HAP-1 (cell line): ENCODE results near the gene GMEB2.
"Not testable (repeated sequence)": the region's sequence is repeated elsewhere in the genome, so short reads cannot be mapped to it uniquely, and the experiment has no call there.

ENCODE experiments used
- DNase-seq, 2 experiments: peaks; one replicate each; pipeline ENCODE4 v3.0.0-alpha.2; 2016 to 2020; ENCODE audit warnings: low spot score in 2 of 2
- H3K27me3 ChIP-seq: fragments of 250-450 bp; sonication (Bioruptor Pico); 2 replicates; pipeline ENCODE4 v1.5.1; 2020; ENCODE audit warnings: low read depth, mild to moderate bottlenecking, moderate library complexity
- H3K36me3 ChIP-seq: fragments of 250-450 bp; sonication (Bioruptor Pico); replicated peaks from 2 replicates; pipeline ENCODE4 v1.5.1; 2020; ENCODE audit warnings: mild to moderate bottlenecking
- H3K4me1 ChIP-seq: fragments of 250-450 bp; sonication (Bioruptor Pico); 2 replicates; pipeline ENCODE4 v1.5.1; 2020; ENCODE audit warnings: mild to moderate bottlenecking
- H3K4me3 ChIP-seq: fragments of 250-450 bp; sonication (Bioruptor Pico); 2 replicates; pipeline ENCODE4 v1.5.1; 2020; ENCODE audit warnings: mild to moderate bottlenecking, moderate library complexity
- H3K9me3 ChIP-seq: fragments of 250-450 bp; sonication (Bioruptor Pico); 2 replicates; pipeline ENCODE4 v1.5.1; 2020; ENCODE audit warnings: mild to moderate bottlenecking, moderate library complexity
- in situ Hi-C: fragments of 300-500 bp; cut with MboI; formaldehyde crosslinking; loops from 3 replicates; pipeline ENCODE4 v1.14.3; 2020; ENCODE audit warnings: low sequenced_read_pairs, inconsistent platforms, mixed read lengths

The GMEB2 gene

GRCh38 chr20:63661959-63662812 lies 35.3 kb upstream of the GMEB2 start:
- Histone ChIP-seq H3K4me3 (no peak overlapping the region), H3K4me1 (peaks cover 5% of the 10 kb centered on the region; the same call in 1 of the 2 replicates), H3K36me3 (peaks cover 36% of the 10 kb centered on the region), H3K9me3 (no peaks in the 10 kb centered on the region), H3K27me3 (no peaks in the 10 kb centered on the region)
- in situ Hi-C loops = no loop called here
- DNase-seq = no peak

- H3K9me3 ChIP-seq = no peaks in the 10 kb centered on the region
- peaks cover 8% of the 10 kb centered on the region; the same call in 1 of the 2 replicates for H3K4me1 ChIP-seq
- peaks cover 29% of the 10 kb centered on the region for H3K36me3 ChIP-seq
- H3K4me3 ChIP-seq = no peak overlapping the region
- H3K27me3 ChIP-seq = no peaks in the 10 kb centered on the region
- no peak for DNase-seq
- in situ Hi-C loops = no loop called here
These were observed 34.2 kb upstream of the GMEB2 start for GRCh38 chr20:63661108-63661507.

GRCh38 chr20:63660622-63661021 lies 33.7 kb upstream of the GMEB2 start:
- DNase-seq = no peak
- no peaks in the 10 kb centered on the region for H3K9me3 ChIP-seq
- H3K36me3 ChIP-seq = peaks cover 26% of the 10 kb centered on the region
- H3K27me3 ChIP-seq = no peaks in the 10 kb centered on the region
- no peak overlapping the region for H3K4me3 ChIP-seq
- H3K4me1 ChIP-seq = peaks cover 8% of the 10 kb centered on the region; the same call in 1 of the 2 replicates
- in situ Hi-C loops = no loop called here

DNA sequence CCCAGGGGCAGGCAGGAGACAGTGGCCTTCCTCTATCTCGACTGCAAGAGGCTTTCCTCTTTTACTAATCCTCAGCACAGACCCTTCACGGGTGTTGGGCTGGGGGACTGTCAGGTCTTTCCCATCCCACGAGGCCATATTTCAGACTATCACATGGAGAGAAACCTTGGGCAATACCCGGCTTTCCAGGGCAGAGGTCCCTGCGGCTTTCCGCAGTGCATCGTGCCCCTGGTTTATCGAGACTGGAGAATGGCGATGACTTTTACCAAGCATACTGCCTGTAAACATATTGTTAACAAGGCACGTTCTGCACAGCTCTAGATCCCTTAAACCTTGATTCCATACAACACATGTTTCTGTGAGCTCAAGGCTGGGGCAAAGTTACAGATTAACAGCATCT lies 33.3 kb upstream of the GMEB2 start:
- in situ Hi-C loops, H3K9me3 ChIP-seq, H3K27me3 ChIP-seq, H3K4me1 ChIP-seq, H3K4me3 ChIP-seq, DNase-seq: not testable (repeated sequence)
- peaks cover 24% of the 10 kb centered on the region for H3K36me3 ChIP-seq

DNA sequence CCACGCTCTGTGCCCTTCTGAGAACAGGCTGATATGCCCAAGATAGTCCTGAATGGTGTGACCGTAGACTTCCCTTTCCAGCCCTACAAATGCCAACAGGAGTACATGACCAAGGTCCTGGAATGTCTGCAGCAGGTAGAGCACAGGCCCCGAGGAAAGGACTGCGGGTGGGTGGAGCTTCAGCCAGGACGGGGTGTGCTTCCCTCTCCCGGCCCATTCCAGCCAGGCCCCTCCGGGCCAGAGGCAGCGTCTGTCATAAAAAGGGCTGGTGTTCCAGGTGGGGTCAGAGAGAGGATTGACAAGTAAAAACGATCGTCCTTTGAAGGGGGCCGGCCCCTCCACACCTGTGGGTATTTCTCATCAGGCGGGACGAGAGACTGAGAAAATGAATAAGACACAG lies 32.5 kb upstream of the GMEB2 start:
- Histone ChIP-seq H3K27me3 (no peaks in the 10 kb centered on the region), H3K36me3 (peaks cover 23% of the 10 kb centered on the region), H3K4me3 (peak overlapping the region; percentile 96), H3K9me3 (no peaks in the 10 kb centered on the region), H3K4me1 (peaks cover 8% of the 10 kb centered on the region)
- DNase-seq = no peak
- in situ Hi-C loops = no loop called here

- Histone ChIP-seq H3K36me3 (peaks cover 20% of the 10 kb centered on the region), H3K4me1 (peaks cover 14% of the 10 kb centered on the region), H3K4me3 (peak overlapping the region; percentile 96), H3K9me3 (no peaks in the 10 kb centered on the region), H3K27me3 (no peaks in the 10 kb centered on the region)
- peak in 1 of 2 experiments; percentile 37 for DNase-seq
- in situ Hi-C loops = no loop called here
These were observed 31.9 kb upstream of the GMEB2 start for GRCh38 chr20:63658749-63659187.

DNA sequence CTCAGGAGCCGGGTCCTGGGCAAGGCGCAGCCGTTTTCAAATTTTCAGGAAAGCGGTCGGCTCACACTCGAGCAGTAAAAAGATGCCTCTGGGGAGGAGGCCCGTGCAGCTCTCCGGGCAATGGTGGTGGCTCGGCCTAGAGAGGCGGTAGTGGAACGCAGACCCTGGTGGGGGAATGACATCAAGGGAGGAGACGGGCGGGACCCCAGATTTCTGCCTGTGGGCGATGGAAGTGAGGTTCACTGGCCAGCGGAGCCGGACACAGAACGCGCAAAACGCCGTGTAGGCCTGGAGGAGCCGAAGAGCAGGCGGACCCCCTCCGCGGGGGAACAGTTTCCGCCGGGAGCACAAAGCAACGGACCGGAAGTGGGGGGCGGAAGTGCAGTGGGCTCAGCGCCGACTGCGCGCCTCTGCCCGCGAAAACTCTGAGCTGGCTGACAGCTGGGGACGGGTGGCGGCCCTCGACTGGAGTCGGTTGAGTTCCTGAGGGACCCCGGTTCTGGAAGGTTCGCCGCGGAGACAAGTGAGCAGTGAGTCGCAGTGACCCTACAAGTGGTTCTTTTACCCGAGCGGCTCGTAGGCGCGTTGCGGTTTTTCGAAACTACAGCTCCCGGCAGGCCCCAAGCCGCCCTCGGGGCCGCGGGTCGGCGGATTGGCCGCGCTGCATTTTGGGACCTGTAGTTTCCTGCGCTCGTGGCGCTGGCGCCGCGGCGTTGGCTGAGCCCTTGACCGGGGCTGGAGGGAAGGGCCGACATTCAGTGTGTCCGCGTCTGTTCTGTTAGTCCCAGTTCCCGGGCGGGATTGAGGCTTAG lies 31.2 kb upstream of the GMEB2 start, which contains the start of gene RTEL1:
Gene RTEL1 (plus strand): TSS at position 376 of the 812 bp plus-strand sequence. CDS start 1,091 bp downstream, outside the sequence.
- Histone ChIP-seq H3K27me3 (no peaks in the 10 kb centered on the region), H3K4me3 (peak within 1 kb of the TSS; percentile 96), H3K9me3 (no peaks in the 10 kb centered on the region), H3K36me3 (peaks cover 14% of the 10 kb centered on the region), H3K4me1 (peaks cover 15% of the 10 kb centered on the region)
- in situ Hi-C loops = no loop called here
- DNase-seq = peak; percentile 89 to 92

GRCh38 chr20:63657260-63657936 lies 30.5 kb upstream of the GMEB2 start:
- Histone ChIP-seq H3K4me1 (peaks cover 15% of the 10 kb centered on the region), H3K4me3 (peak overlapping the region; percentile 96), H3K36me3 (peaks cover 11% of the 10 kb centered on the region), H3K9me3 (no peaks in the 10 kb centered on the region), H3K27me3 (no peaks in the 10 kb centered on the region)
- in situ Hi-C loops = no loop called here
- DNase-seq = peak in 1 of 2 experiments; percentile 28

DNA sequence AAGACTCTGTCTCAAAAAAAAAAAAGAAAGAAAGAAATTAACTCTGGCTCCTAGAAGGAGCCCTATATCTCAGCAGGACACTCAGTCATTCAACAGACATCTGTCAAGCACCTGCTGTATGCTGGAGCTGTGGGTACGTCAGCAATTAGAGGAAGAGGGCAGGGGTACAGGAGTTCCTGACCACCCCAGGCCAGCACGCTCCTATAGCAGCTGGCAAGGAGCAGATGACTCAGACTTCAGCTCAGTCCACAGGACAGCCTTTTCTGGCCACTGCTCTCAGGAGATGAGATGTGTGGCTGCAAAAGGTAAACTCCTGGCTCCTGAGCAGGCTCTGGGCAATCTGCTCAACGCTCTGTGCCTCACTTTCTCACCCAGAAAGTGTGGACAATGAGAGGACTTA lies 29.6 kb upstream of the GMEB2 start:
- Histone ChIP-seq H3K4me3 (no peak overlapping the region), H3K27me3 (no peaks in the 10 kb centered on the region), H3K9me3 (no peaks in the 10 kb centered on the region), H3K4me1 (peaks cover 18% of the 10 kb centered on the region), H3K36me3 (peaks cover 4% of the 10 kb centered on the region)
- DNase-seq = no peak
- in situ Hi-C loops = no loop called here

- Histone ChIP-seq H3K4me3 (no peak overlapping the region), H3K4me1 (peaks cover 18% of the 10 kb centered on the region), H3K36me3 (no peaks in the 10 kb centered on the region), H3K9me3 (no peaks in the 10 kb centered on the region), H3K27me3 (no peaks in the 10 kb centered on the region)
- in situ Hi-C loops = no loop called here
- no peak for DNase-seq
These were observed 28.3 kb upstream of the GMEB2 start for GRCh38 chr20:63655249-63655648.

DNA sequence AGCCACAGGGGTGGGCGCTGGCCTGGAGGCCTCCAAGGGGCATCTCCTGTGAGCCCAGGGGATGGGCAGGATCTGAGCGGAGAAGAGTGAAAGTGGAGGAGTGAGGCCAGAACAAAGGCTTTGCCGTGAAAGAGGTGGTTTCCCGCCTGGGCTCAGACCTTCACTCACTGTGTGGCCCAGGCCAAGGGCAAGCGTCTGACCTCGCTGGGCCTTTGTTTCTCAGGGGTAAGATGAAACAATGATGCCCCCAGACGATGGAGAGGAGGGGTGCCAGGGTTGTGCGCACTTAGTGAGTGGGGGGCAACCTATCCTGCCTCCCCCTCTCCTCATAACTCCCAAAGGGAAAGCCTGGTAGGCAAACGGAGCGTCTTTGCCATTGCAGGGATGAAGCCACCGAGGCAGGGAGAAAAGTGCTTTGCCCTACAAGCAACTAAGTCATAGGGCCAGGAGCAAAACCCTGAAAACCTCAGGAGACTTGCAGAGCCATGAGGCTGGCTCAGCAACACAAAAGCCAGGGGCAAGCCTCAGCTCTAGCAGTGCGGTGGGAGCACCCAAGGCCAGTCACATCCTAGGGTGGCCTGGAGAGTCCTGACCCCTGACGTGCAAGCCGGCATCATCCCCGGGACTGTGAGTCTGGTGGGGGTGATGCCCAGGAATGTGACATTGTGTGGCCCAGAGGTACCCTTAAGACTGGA lies 27.2 kb upstream of the GMEB2 start:
- in situ Hi-C loops = no loop called here
- no peaks in the 10 kb centered on the region for H3K27me3 ChIP-seq
- H3K4me1 ChIP-seq = peaks cover 15% of the 10 kb centered on the region

DNA sequence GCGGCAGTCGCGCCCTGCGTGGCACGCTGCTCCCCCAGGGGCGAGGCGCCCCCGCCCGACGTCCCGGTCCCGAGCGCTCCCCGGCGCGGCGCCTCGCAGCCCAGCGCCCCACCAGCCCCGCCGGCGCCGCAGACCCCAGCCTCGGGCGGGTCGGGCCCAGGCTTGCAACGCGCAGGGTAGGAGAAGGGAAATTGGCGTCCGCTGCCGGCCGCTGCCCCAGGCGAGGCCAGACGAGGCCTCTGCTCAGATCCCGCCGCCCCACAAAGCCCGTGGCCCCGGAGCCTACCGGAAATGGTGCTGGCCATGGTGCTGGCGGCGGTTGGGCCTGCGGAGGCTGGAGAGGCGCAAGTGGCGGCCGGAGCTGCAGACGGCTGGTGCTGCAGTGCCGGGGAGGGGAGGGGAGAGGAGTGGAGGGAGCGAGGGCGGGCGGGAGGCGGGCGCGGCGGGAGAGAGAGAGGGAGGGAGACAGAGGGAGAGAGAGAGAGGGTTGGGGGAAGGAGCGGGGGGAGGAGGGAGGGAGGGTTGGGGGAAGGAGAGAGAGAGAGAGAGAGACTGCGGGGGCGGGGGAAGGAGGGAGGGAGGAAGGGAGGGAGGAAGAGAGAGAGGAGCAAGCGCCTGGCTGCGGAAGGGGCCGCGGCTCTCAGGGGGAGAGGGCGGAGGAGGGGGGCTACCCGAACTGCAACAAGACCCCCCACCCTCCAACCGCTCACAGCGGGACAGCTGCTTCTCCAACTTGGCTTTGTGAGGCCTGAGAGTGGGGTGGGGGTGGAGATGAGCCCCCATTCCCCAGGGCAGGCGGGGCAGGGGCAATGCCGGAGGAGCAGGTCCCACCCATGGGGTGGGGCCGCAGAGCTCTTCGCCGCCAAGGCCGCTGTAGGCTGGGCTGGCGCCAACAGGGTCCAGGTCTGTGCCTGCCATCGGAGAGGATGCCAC lies 26.4 kb upstream of the GMEB2 start, which contains the start of gene STMN3:
Gene STMN3 (minus strand): TSS at position 384 of the 933 bp plus-strand sequence. CDS start 79 bp downstream, at position 305.
- DNase-seq = peak; percentile 85 to 98
- H3K4me3 ChIP-seq = peak within 1 kb of the TSS; percentile 54
- no peaks in the 10 kb centered on the region for H3K9me3 ChIP-seq
- in situ Hi-C loops = no loop called here
- H3K4me1 ChIP-seq = peaks cover 15% of the 10 kb centered on the region
- no peaks in the 10 kb centered on the region for H3K27me3 ChIP-seq
- no peaks in the 10 kb centered on the region for H3K36me3 ChIP-seq

More for the DNA sequence above, 27.2 kb upstream of the GMEB2 start:
- DNase-seq = no peak
- Histone ChIP-seq H3K9me3 (no peaks in the 10 kb centered on the region), H3K4me3 (peak overlapping the region; percentile 54), H3K36me3 (no peaks in the 10 kb centered on the region)
